RWPE2 (cell line): ENCODE data around the gene ARHGAP8.
"Not testable (repeated sequence)": the region's sequence is repeated elsewhere in the genome, so short reads cannot be mapped to it uniquely, and the experiment has no call there.

Experiments used
- ATAC-seq: fragments of 200-7000 bp; cut with Tn5 transposase; 3 replicates; pipeline ENCODE4 v1.9.1; 2021; ENCODE audit warnings: low read depth
- DNase-seq: peaks from one replicate; pipeline ENCODE4 v3.0.0-alpha.2; 2020; ENCODE audit warnings: low spot score
- H3K27ac ChIP-seq: fragments of 450-650 bp; 2 replicates; pipeline ENCODE4 v1.5.1; 2017; ENCODE audit warnings: mild to moderate bottlenecking; ENCODE audit not compliant: poor library complexity, severe bottlenecking
- H3K27me3 ChIP-seq: fragments of 250-450 bp; sonication (Bioruptor Pico); 2 replicates; pipeline ENCODE4 v1.5.1; 2021; ENCODE audit warnings: mild to moderate bottlenecking, moderate library complexity; ENCODE audit not compliant: insufficient read depth, poor library complexity, severe bottlenecking
- H3K36me3 ChIP-seq: fragments of 250-450 bp; sonication (Bioruptor Pico); 2 replicates; pipeline ENCODE4 v1.5.1; 2020; ENCODE audit warnings: low read depth, mild to moderate bottlenecking, moderate library complexity
- H3K4me1 ChIP-seq: fragments of 250-450 bp; sonication (Bioruptor Pico); 2 replicates; pipeline ENCODE4 v1.5.1; 2021; ENCODE audit warnings: mild to moderate bottlenecking, moderate library complexity; ENCODE audit not compliant: insufficient read depth, poor library complexity, severe bottlenecking
- H3K4me3 ChIP-seq: fragments of 250-450 bp; sonication (Bioruptor Pico); 2 replicates; pipeline ENCODE4 v1.5.1; 2021; ENCODE audit warnings: mild to moderate bottlenecking, moderate library complexity; ENCODE audit not compliant: severe bottlenecking
- H3K9me3 ChIP-seq: fragments of 250-450 bp; sonication (Bioruptor Pico); 2 replicates; pipeline ENCODE4 v1.5.1; 2021; ENCODE audit warnings: mild to moderate bottlenecking, moderate library complexity; ENCODE audit not compliant: severe bottlenecking
- TF ChIP-seq, protein P1 (sequence below): fragments of 450-650 bp; IDR thresholded peaks from one replicate; pipeline ENCODE4 v1.5.1; 2017; ENCODE audit warnings: mild to moderate bottlenecking, moderate library complexity; ENCODE audit not compliant: poor library complexity, severe bottlenecking

The ARHGAP8 gene

DNA sequence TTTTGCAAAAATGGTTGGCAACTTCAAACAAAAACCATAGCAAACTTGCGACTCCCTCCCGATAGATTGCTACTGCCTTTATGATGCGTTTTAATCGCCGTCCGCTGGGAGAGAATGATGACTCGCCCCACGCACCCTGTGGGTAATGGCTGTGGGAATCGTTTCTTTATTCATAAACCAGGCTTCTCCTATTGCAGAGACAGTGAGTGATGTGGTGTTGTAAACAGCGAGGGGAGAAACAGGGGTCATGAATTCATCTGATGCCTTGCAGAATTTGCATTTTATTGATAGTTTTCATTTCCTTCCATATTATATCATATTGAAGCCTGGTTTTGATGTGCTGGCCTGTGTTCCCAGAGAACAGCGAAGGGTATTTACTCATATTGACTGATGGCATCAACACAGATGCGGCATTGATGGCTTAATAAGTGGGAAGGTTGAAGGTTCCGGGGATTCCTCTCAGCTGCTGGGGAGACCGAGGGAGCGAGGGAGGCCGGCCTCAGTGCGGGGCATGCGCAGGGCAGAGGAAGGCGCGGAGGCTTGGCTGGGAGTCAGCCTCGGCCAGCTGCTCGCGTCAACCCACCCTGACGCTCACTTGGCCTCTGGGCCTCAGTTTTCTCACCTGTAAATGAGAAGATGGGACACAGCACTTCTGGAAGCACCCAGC is 41.3 kb downstream of the ARHGAP8 start:
- no peaks in the 10 kb centered on the region for H3K9me3 ChIP-seq
- no peak overlapping the region for H3K4me3 ChIP-seq
- ATAC-seq (no peak), DNase-seq (no peak)
- H3K27me3 ChIP-seq: no peaks in the 10 kb centered on the region
- no peak overlapping the region for H3K27ac ChIP-seq
- no peaks in the 10 kb centered on the region for H3K4me1 ChIP-seq
- TF ChIP-seq, protein P1, sequence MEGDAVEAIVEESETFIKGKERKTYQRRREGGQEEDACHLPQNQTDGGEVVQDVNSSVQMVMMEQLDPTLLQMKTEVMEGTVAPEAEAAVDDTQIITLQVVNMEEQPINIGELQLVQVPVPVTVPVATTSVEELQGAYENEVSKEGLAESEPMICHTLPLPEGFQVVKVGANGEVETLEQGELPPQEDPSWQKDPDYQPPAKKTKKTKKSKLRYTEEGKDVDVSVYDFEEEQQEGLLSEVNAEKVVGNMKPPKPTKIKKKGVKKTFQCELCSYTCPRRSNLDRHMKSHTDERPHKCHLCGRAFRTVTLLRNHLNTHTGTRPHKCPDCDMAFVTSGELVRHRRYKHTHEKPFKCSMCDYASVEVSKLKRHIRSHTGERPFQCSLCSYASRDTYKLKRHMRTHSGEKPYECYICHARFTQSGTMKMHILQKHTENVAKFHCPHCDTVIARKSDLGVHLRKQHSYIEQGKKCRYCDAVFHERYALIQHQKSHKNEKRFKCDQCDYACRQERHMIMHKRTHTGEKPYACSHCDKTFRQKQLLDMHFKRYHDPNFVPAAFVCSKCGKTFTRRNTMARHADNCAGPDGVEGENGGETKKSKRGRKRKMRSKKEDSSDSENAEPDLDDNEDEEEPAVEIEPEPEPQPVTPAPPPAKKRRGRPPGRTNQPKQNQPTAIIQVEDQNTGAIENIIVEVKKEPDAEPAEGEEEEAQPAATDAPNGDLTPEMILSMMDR: no peak
- 0 out of 2 replicates have a peak, but pooled peaks cover 3% of the 10 kb centered on the region for H3K36me3 ChIP-seq

DNA sequence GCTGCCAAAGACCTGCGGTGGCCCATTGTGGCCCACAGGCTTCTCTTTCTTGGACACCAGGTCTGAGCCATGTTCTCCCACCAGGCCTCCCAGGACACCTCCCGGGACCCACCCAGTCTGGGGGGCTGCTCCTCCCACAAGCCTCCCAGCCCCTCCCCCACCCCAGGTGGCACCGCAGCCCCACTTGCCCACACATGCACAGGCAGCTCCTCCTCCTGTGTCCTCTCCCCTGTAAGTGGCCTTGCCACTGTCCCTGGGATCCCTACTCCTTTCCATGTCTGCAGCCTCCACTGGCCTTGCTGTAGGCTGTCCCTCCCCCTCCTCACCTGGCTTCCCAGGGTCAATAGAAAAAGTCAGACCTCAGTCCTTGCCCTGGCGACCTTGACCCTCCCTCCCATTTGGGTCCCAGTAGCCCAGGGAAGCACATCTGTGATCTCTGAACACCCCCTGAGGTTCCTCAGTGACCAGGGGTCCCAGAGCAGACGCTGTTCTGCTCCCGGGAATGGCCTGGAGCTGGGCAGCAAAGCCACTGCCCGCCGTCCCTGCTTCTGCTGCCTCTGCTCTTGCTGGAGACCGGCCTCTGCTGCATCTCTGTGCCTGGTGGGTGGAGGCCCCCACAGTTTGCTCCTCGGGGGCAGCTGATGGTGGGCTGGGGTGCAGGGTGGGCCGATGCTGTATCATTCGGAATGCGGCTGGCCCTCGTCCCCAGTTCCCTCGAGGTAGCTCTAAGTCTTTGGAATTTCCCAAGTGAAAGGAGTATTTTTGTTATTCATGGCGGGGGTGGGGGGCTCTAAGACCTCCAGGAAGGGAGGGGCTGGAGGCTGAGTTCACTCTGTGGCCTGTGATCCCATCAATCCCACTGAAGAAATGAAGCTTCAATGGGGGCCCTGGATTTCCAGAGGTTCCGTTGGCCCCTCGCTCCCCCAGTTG is 43.6 kb downstream of the ARHGAP8 start:
- TF ChIP-seq, protein P1: no peak

DNA sequence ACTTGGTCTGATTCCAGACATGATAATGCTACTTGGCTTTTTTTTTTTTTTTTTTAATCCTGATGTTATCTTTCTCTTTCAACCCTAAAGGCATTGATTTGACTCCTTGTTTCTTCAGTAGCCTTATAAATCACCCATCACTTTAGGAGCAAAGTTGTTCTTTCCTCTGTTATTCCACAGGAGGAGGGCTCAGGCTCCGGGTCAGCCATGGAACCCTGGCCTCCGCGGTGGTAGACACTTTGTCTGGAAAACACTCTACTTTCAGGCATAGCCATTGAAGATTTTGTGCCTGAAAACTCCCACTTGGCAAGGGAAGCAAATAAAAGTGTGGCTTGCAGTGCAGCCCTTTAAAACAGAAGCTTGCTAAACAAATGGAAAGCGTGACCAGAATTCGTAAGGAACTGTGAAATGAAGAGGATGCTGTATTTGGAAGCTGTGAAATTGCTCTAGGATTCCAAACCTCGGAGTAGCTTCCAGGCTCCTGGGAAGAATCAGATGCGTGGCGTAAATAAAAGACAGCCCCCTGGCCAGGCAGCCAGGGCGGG is 44.9 kb downstream of the ARHGAP8 start:
- H3K27me3 ChIP-seq: no peaks in the 10 kb centered on the region
- TF ChIP-seq, protein P1: no peak
- no peaks in the 10 kb centered on the region for H3K4me1 ChIP-seq
- no peak overlapping the region for H3K27ac ChIP-seq
- H3K4me3 ChIP-seq: no peak overlapping the region
- no peak for ATAC-seq
- no peaks in the 10 kb centered on the region for H3K36me3 ChIP-seq
- DNase-seq: no peak
- H3K9me3 ChIP-seq: no peaks in the 10 kb centered on the region

More for the DNA sequence above, 43.6 kb downstream of the ARHGAP8 start:
- H3K27ac ChIP-seq: no peak overlapping the region
- H3K27me3 ChIP-seq: no peaks in the 10 kb centered on the region
- no peaks in the 10 kb centered on the region for H3K4me1 ChIP-seq
- no peaks in the 10 kb centered on the region for H3K9me3 ChIP-seq
- no peak for ATAC-seq
- no peak for DNase-seq
- no peak overlapping the region for H3K4me3 ChIP-seq
- H3K36me3 ChIP-seq: 0 out of 2 replicates have a peak, but pooled peaks cover 3% of the 10 kb centered on the region

DNA sequence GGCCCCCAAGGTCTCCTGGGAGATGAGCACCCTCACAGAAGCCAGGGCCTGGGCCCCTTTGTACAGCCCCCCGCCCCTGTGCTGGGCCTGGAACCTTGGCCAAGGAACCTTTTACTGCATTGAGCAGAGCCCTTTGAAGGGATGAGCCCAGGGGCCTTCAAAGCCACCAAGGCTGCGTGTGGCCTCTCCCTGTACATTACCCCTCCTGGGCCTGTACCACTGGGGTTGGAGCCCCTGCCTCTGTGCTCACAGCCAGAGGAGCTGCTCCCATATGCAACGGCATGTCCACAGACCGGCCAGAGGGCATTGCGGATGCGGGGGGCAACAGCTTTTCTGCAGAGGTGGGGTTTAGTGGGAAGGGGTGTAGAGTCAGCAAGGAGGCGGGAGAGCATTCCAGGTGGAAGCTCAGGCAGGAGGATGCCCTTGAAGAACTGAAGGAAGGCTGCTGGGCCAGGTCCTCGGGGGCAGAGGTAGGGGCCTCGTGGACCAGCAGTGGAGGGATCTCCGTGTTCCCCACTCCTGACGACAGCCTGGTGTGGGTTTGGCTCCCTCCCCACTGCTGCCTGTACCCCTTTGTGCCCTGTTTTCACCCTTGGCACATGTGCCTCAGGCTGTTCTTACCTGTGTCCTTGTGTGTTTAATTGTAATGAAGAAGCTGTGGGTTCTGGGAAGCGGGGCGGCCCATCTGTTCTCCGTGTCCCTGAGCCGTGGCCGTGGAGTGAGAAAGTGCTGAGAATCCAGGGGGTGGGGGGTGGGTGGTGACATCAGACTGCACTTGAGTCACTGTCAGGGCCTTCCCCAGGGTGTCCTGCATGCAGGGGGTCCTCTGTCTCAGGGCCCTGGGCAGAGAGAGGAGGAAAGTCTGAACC is 46.9 kb downstream of the ARHGAP8 start:
- DNase-seq (no peak), ATAC-seq (no peak)
- Histone ChIP-seq H3K9me3 (no peaks in the 10 kb centered on the region), H3K27ac (no peak overlapping the region), H3K36me3 (no peaks in the 10 kb centered on the region), H3K27me3 (no peaks in the 10 kb centered on the region), H3K4me3 (no peak overlapping the region), H3K4me1 (no peaks in the 10 kb centered on the region)
- TF ChIP-seq, protein P1: no peak

DNA sequence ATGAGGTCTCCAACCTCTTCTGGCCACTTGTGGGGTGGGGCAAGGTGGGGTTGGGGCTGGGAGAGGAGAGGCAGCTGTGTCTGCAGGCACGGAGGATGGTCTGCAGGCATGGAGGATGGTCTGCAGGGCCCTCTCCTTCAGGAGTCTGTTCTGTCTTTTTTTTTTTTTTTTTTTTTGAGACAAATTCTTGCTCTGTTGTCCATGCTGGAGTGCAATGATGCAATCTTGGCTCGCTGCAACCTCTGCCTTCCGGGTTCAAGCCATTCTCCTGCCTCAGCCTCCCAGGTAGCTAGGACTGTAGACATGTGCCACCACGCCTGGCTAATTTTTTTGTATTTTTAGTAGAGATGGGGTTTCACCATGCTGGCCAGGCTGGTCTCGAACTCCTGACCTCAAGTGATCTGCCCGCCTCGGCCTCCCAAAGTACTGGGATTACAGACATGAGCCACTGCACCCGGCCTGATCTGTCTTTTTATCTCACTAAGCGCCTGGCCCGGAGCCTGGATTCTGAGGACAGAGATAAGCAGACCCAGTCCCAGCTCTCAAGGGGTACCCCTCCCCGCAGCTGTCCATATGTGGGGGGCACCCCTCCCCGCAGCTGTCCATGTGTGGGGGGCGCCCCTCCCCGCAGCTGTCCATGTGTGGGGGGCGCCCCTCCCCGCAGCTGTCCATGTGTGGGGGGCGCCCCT is 47.7 kb downstream of the ARHGAP8 start:
- not testable (repeated sequence) for H3K27ac ChIP-seq, H3K36me3 ChIP-seq, H3K27me3 ChIP-seq, DNase-seq, ATAC-seq, H3K9me3 ChIP-seq, H3K4me3 ChIP-seq, H3K4me1 ChIP-seq
